Vagina (tissue), 2 donors: Measurements from ENCODE around the gene NAA80. TPM values are rescaled to one million over a fixed set of nuclear protein-coding genes. Genes with fewer than 3 reads are reported as not detected.
A peak's percentile ranks its signal among the peaks of the same experiment; 100 is the strongest.
"Not testable (repeated sequence)": the region's sequence is repeated elsewhere in the genome, so short reads cannot be mapped to it uniquely, and the experiment has no call there.

Experiments used
- DNase-seq, 2 donors: peaks; one replicate each; pipeline ENCODE4 v3.0.0-alpha.2; 2017; ENCODE audit errors: extremely low spot score in 2 of 2
- H3K27ac ChIP-seq: fragments of 200-600 bp; sonication (generic); one replicate; pipeline ENCODE4 v1.5.1; 2019
- H3K27me3 ChIP-seq: fragments of 200-600 bp; sonication (generic); one replicate; pipeline ENCODE4 v1.5.1; 2019
- H3K36me3 ChIP-seq, 2 donors: fragments of 200-600 bp; sonication (generic); one replicate each; pipeline ENCODE4 v1.5.1; 2017 to 2019
- H3K4me1 ChIP-seq: fragments of 200-600 bp; sonication (generic); one replicate; pipeline ENCODE4 v1.5.1; 2019
- H3K4me3 ChIP-seq, 2 donors: fragments of 200-600 bp; sonication (generic); 1 replicate in 1 of 2; 2 replicates in 1 of 2; pipeline ENCODE4 v1.5.1; 2016 to 2019
- H3K9me3 ChIP-seq: fragments of 200-600 bp; sonication (generic); one replicate; pipeline ENCODE4 v1.5.1; 2019
- CTCF ChIP-seq, 3 experiments: fragments of 450-650 bp in 2 of 3; fragments of 200-600 bp in 1 of 3; sonication (generic) in 1 of 3; IDR thresholded peaks; one replicate each; pipeline ENCODE4 v1.5.1; 2017 to 2019; ENCODE audit warnings: antibody characterized with exemption in 3 of 3, mild to moderate bottlenecking in 2 of 3, moderate library complexity in 2 of 3
- POLR2A ChIP-seq, 2 donors: fragments of 450-650 bp; IDR thresholded peaks; one replicate each; pipeline ENCODE4 v1.6.1; 2017; ENCODE audit warnings: antibody characterized with exemption in 2 of 2, mild to moderate bottlenecking in 2 of 2, moderate library complexity in 2 of 2
- POLR2AphosphoS5 ChIP-seq, 2 donors: sonication (generic); formaldehyde crosslinking; IDR thresholded peaks; one replicate each; pipeline ENCODE4 v1.9.0; 2017; ENCODE audit warnings: antibody characterized with exemption in 2 of 2, mild to moderate bottlenecking in 2 of 2, low read depth in 1 of 2; ENCODE audit not compliant: insufficient read depth in 1 of 2
- intact Hi-C: fragments of 100-400 bp; cut with DNase I; formaldehyde crosslinking; loops from one replicate; pipeline ENCODE4 v1.15.1; 2023
- total RNA-seq: library from RNA; depleted of rRNA; stranded (reverse); fragments of >200 nt; gene quantifications from one replicate; pipeline ENCODE4 v1.2.3, GENCODE V29; 2016

The NAA80 gene
- total RNA-seq, 1 donor from 2014 or later, result 10.1 TPM

- Histone ChIP-seq H3K27ac (peak overlapping the region; percentile 37), H3K27me3 (no peaks in the 10 kb centered on the region), H3K4me3 (no peak overlapping the region), H3K9me3 (no peaks in the 10 kb centered on the region), H3K36me3 (no peaks in the 10 kb centered on the region), H3K4me1 (peaks cover 52% of the 10 kb centered on the region)
- DNase-seq, result no peak
- intact Hi-C loops, result loop anchor here (5.0 to 10.0 kb wide), 2 partner anchors 47 to 150 kb away; no protein-coding TSS in a partner anchor
- TF ChIP-seq POLR2AphosphoS5 (IDR thresholded peaks at IDR 0.05; ENCODE audit: insufficient read depth in 1 of 2, low read depth in 1 of 2) (no peak), POLR2A (IDR thresholded peaks at IDR 0.05) (no peak), CTCF (IDR thresholded peaks at IDR 0.05) (peak in 2 of 3 experiments; percentile 28 to 51)
These were observed 24.7 kb downstream of the NAA80 start for GRCh38 chr3:50274371-50275104.

GRCh38 chr3:50273689-50274065, 25.5 kb downstream of the NAA80 start:
- DNase-seq, result no peak
- H3K4me1 ChIP-seq, result peaks cover 60% of the 10 kb centered on the region
- H3K4me3 ChIP-seq, result peak overlapping the region in 1 of 2 donors; percentile 23
- H3K27me3 ChIP-seq, result no peaks in the 10 kb centered on the region
- intact Hi-C loops, result loop anchor here (5.0 to 10.0 kb wide), 2 partner anchors 46 to 149 kb away; no protein-coding TSS in a partner anchor
- H3K27ac ChIP-seq, result peak overlapping the region; percentile 37
- no peak for TF ChIP-seq POLR2AphosphoS5 (IDR thresholded peaks at IDR 0.05; ENCODE audit: insufficient read depth in 1 of 2, low read depth in 1 of 2)
- TF ChIP-seq CTCF (IDR thresholded peaks at IDR 0.05), result no peak
- TF ChIP-seq POLR2A (IDR thresholded peaks at IDR 0.05), result no peak
- H3K36me3 ChIP-seq, result no peaks in the 10 kb centered on the region
- H3K9me3 ChIP-seq, result no peaks in the 10 kb centered on the region

GRCh38 chr3:50272911-50273688, 26.1 kb downstream of the NAA80 start:
- Histone ChIP-seq H3K9me3 (no peaks in the 10 kb centered on the region), H3K36me3 (no peaks in the 10 kb centered on the region), H3K4me1 (peaks cover 66% of the 10 kb centered on the region), H3K4me3 (peak overlapping the region; percentile 23 to 28), H3K27me3 (no peaks in the 10 kb centered on the region), H3K27ac (peak overlapping the region; percentile 37)
- peak; percentile 91 to 100 (median 99) for TF ChIP-seq CTCF (IDR thresholded peaks at IDR 0.05)
- TF ChIP-seq POLR2AphosphoS5 (IDR thresholded peaks at IDR 0.05; ENCODE audit: insufficient read depth in 1 of 2, low read depth in 1 of 2), result peak; percentile 64 to 76
- no peak for TF ChIP-seq POLR2A (IDR thresholded peaks at IDR 0.05)
- no peak for DNase-seq
- intact Hi-C loops, result loop anchor here (5.0 to 10.0 kb wide), 2 partner anchors 46 to 148 kb away; no protein-coding TSS in a partner anchor

- Histone ChIP-seq H3K27ac (peak overlapping the region; percentile 98), H3K4me1 (peaks cover 72% of the 10 kb centered on the region)
- H3K36me3 ChIP-seq, H3K27me3 ChIP-seq, DNase-seq, H3K9me3 ChIP-seq, H3K4me3 ChIP-seq: not testable (repeated sequence)
- intact Hi-C loops, result loop anchor here (5.0 to 10.0 kb wide), 2 partner anchors 45 to 148 kb away; no protein-coding TSS in a partner anchor
These were observed 26.7 kb downstream of the NAA80 start for GRCh38 chr3:50272538-50272910.

- intact Hi-C loops, result loop anchor here (2.0 to 10.0 kb wide), 3 partner anchors 44 to 147 kb away; no protein-coding TSS in a partner anchor
- no peak for TF ChIP-seq CTCF (IDR thresholded peaks at IDR 0.05)
- no peak for TF ChIP-seq POLR2AphosphoS5 (IDR thresholded peaks at IDR 0.05; ENCODE audit: insufficient read depth in 1 of 2, low read depth in 1 of 2)
- TF ChIP-seq POLR2A (IDR thresholded peaks at IDR 0.05), result no peak
- H3K36me3 ChIP-seq, result no peaks in the 10 kb centered on the region
- no peaks in the 10 kb centered on the region for H3K27me3 ChIP-seq
- H3K27ac ChIP-seq, result peak overlapping the region; percentile 98
- H3K4me1 ChIP-seq, result peaks cover 83% of the 10 kb centered on the region
- no peaks in the 10 kb centered on the region for H3K9me3 ChIP-seq
- H3K4me3 ChIP-seq, result no peak overlapping the region
- DNase-seq, result no peak
These were observed 27.8 kb downstream of the NAA80 start for GRCh38 chr3:50271314-50271936.
